Measurements from ENCODE around the gene NDUFAF5.

- TF ChIP-seq CTCF (IDR thresholded peaks at IDR 0.05; ENCODE audit: insufficient read depth, low read length) = no peak
- no peak for TF ChIP-seq GABPA (IDR thresholded peaks at IDR 0.05; ENCODE audit: low read depth)
Measured at GRCh38 chr20:13838664-13839063, 53.8 kb downstream of the NDUFAF5 start.

Measured in HL-60 (cell line).